ENCODE results near the gene SAMD11. TPM values are rescaled to one million over a fixed set of nuclear protein-coding genes. Genes with fewer than 3 reads are reported as not detected.

Gene SAMD11
- total RNA-seq, 1 donor from 2014 or later: 6.0 TPM

- Histone ChIP-seq H2AFZ (ENCODE audit: low read depth, low read length) (no peak overlapping the region), H3K9ac (ENCODE audit: low read length) (no peak overlapping the region), H3K9me3 (ENCODE audit: insufficient read depth, low read depth, low read length) (no peaks in the 10 kb centered on the region), H3K4me2 (ENCODE audit: low read length) (no peak overlapping the region), H3K79me2 (ENCODE audit: insufficient read depth, low read length) (no peaks in the 10 kb centered on the region), H4K20me1 (ENCODE audit: insufficient read depth, low read length) (peaks cover 9% of the 10 kb centered on the region), H3K27ac (ENCODE audit: low read depth, low read length) (no peak overlapping the region), H3K27me3 (ENCODE audit: insufficient read depth, low read length) (peaks cover 9% of the 10 kb centered on the region), H3K4me3 (ENCODE audit: insufficient read depth, low read depth, low read length) (no peak overlapping the region), H3K36me3 (ENCODE audit: insufficient read depth, low read length) (no peaks in the 10 kb centered on the region), H3K4me1 (ENCODE audit: insufficient read depth, low read length) (peaks cover 25% of the 10 kb centered on the region)
- FAIRE-seq (no peak), DNase-seq (ENCODE audit: low read depth) (no peak)
- peaks cover under 1% of the 10 kb centered on the region for H3K9me3 Mint-ChIP-seq (ENCODE audit: unreplicated experiment)
- no peak for TF ChIP-seq CTCF (IDR thresholded peaks at IDR 0.05; ENCODE audit: insufficient read depth, low read depth, low read length)
- TF ChIP-seq EZH2 (IDR thresholded peaks at IDR 0.05; ENCODE audit: insufficient read depth, low read length): no peak
- H3K4me1 Mint-ChIP-seq (ENCODE audit: low read depth, unreplicated experiment): peaks cover 5% of the 10 kb centered on the region
- no peak overlapping the region for H3K4me3 Mint-ChIP-seq (ENCODE audit: unreplicated experiment)
- H3K27ac Mint-ChIP-seq (ENCODE audit: unreplicated experiment): no peak overlapping the region
- no peaks in the 10 kb centered on the region for H3K36me3 Mint-ChIP-seq (ENCODE audit: low read depth, unreplicated experiment)
- peaks cover 36% of the 10 kb centered on the region for H3K27me3 Mint-ChIP-seq (ENCODE audit: low read depth, unreplicated experiment)
These were observed 12.9 kb downstream of the SAMD11 start for GRCh38 chr1:936348-937264.

DNA sequence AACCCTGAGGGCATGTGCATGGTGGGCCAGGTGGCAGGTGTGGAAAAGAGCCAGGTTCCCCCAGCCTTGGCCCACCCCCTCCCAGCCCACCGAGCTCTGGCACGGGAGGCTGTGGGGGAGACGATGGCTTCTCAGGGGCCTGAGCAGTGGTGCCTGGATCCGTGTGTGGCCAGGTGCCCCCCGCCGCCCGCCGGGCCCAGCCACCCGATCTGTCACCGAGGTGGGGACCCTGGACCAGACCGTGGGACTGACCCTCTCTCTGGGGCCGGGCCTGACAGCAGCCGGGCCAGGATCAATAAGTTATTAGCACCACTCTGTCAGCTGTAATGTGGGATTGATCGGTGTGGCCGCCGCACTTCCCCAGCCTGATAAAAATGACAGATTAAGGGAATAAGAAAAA is 13.8 kb downstream of the SAMD11 start:
- Mint-ChIP-seq H3K27me3 (ENCODE audit: low read depth, unreplicated experiment) (peaks cover 28% of the 10 kb centered on the region), H3K27ac (ENCODE audit: unreplicated experiment) (peak overlapping the region; percentile 75), H3K4me1 (ENCODE audit: low read depth, unreplicated experiment) (peaks cover 4% of the 10 kb centered on the region), H3K4me3 (ENCODE audit: unreplicated experiment) (no peak overlapping the region), H3K9me3 (ENCODE audit: unreplicated experiment) (no peaks in the 10 kb centered on the region), H3K36me3 (ENCODE audit: low read depth, unreplicated experiment) (no peaks in the 10 kb centered on the region)
- TF ChIP-seq CTCF (IDR thresholded peaks at IDR 0.05; ENCODE audit: insufficient read depth, low read depth, low read length): no peak
- TF ChIP-seq EZH2 (IDR thresholded peaks at IDR 0.05; ENCODE audit: insufficient read depth, low read length): no peak
- Histone ChIP-seq H3K4me3 (ENCODE audit: insufficient read depth, low read depth, low read length) (no peak overlapping the region), H2AFZ (ENCODE audit: low read depth, low read length) (no peak overlapping the region), H3K27me3 (ENCODE audit: insufficient read depth, low read length) (peaks cover 9% of the 10 kb centered on the region), H3K9ac (ENCODE audit: low read length) (no peak overlapping the region), H3K79me2 (ENCODE audit: insufficient read depth, low read length) (no peaks in the 10 kb centered on the region), H3K27ac (ENCODE audit: low read depth, low read length) (no peak overlapping the region), H4K20me1 (ENCODE audit: insufficient read depth, low read length) (peaks cover 6% of the 10 kb centered on the region), H3K4me1 (ENCODE audit: insufficient read depth, low read length) (peaks cover 25% of the 10 kb centered on the region), H3K4me2 (ENCODE audit: low read length) (no peak overlapping the region), H3K36me3 (ENCODE audit: insufficient read depth, low read length) (no peaks in the 10 kb centered on the region), H3K9me3 (ENCODE audit: insufficient read depth, low read depth, low read length) (no peaks in the 10 kb centered on the region)
- DNase-seq (ENCODE audit: low read depth) (no peak), FAIRE-seq (no peak)

All from astrocyte (in vitro differentiated cells and primary cell).